AG10803 (cell line): ENCODE results near the gene PSME4.
A peak's percentile ranks its signal among the peaks of the same experiment; 100 is the strongest.

Experiments used
- DNase-seq: peaks from one replicate; pipeline ENCODE4 v3.0.0; 2010; ENCODE audit warnings: low read depth
- H3K4me3 ChIP-seq: 2 replicates; pipeline ENCODE4 v1.5.1; 2011; ENCODE audit warnings: mild to moderate bottlenecking, low read length, control low read depth
- TF ChIP-seq, protein P1 (sequence below): conservative IDR thresholded peaks from 2 replicates; pipeline ENCODE4 v1.5.1; 2011; ENCODE audit warnings: mild to moderate bottlenecking, low read length, control low read depth, inconsistent platforms

PSME4 gene

DNA sequence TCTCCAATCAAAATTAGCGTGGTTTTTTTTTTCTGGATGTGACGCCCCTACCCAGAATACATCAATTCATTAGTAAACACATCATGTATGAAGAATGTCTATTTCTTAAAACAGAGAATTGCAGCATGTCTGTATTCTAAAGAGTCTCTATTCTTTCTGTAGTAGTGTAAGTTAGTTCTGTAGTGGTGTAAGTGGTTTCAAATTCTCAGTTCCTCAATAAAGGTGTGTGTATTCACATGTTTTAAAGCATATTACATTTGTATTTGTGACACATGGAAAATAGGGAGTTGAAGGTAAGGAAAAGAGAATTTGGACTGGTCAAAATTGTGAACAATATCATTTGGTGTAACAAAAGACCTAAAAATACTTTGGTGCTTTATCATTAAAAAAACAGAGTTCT is 103.0 kb downstream of the PSME4 start:
- DNase-seq = no peak
- no peak overlapping the region for H3K4me3 ChIP-seq
- TF ChIP-seq, protein P1, sequence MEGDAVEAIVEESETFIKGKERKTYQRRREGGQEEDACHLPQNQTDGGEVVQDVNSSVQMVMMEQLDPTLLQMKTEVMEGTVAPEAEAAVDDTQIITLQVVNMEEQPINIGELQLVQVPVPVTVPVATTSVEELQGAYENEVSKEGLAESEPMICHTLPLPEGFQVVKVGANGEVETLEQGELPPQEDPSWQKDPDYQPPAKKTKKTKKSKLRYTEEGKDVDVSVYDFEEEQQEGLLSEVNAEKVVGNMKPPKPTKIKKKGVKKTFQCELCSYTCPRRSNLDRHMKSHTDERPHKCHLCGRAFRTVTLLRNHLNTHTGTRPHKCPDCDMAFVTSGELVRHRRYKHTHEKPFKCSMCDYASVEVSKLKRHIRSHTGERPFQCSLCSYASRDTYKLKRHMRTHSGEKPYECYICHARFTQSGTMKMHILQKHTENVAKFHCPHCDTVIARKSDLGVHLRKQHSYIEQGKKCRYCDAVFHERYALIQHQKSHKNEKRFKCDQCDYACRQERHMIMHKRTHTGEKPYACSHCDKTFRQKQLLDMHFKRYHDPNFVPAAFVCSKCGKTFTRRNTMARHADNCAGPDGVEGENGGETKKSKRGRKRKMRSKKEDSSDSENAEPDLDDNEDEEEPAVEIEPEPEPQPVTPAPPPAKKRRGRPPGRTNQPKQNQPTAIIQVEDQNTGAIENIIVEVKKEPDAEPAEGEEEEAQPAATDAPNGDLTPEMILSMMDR = no peak

DNA sequence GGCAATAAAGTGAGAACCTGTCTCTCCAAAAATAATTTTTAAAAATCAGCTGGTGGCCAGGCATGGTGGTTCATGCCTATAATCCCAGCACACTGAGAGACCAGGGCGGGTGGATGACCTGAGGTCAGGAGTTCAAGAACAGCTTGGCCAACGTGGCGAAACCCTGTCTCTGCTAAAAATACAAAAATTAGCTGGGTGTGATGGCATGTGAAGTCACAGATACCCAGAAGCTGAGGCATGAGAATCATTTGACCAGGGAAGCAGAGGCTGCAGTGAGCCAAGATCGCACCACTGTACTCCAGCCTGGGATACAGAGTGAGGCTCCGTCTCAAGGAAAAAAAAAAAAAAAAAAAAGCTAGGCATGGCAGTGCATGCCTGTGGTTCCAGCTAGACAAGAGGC is 103.6 kb downstream of the PSME4 start:
- no peak for DNase-seq
- H3K4me3 ChIP-seq = no peak overlapping the region
- TF ChIP-seq, protein P1 = no peak

DNA sequence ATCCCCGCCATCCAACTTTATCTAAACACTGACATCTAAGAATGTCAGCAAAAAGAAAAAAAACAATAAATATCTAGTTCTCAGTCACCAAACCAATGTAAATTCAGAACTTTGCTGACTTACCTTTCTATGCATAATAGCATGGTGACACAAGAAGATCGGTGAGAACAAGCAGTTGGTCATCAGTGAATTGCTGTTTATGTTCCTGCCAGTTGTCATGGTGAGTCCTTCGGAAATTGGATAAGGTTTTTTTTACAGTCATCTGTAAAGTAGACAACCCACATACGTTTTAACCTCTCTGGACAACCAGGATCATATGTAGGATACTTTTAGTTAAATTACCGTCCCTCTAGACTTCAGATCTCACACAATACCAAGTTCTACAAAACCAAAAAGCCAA is 104.8 kb downstream of the PSME4 start:
- no peak overlapping the region for H3K4me3 ChIP-seq
- no peak for DNase-seq
- TF ChIP-seq, protein P1 = no peak

DNA sequence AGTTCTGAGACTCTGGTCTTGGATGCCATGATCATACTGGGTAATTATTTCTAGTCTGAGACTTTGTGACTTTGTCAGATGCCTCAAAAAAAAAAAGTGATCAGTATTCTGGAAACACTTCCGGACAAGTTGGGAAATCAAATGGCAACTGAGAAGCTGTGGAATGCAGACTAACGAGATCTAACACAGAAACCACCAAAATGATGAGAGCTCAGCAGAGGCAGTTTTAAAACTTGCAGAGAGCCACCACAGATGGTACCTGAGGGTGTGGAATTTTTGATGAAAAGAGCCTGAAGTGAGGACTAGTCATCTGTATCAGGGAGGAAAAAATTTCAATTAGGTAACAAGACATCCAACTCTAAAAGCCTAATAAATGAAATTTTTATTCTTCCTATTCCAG is 105.5 kb downstream of the PSME4 start:
- no peak overlapping the region for H3K4me3 ChIP-seq
- peak; percentile 53 for DNase-seq
- TF ChIP-seq, protein P1 = no peak

DNA sequence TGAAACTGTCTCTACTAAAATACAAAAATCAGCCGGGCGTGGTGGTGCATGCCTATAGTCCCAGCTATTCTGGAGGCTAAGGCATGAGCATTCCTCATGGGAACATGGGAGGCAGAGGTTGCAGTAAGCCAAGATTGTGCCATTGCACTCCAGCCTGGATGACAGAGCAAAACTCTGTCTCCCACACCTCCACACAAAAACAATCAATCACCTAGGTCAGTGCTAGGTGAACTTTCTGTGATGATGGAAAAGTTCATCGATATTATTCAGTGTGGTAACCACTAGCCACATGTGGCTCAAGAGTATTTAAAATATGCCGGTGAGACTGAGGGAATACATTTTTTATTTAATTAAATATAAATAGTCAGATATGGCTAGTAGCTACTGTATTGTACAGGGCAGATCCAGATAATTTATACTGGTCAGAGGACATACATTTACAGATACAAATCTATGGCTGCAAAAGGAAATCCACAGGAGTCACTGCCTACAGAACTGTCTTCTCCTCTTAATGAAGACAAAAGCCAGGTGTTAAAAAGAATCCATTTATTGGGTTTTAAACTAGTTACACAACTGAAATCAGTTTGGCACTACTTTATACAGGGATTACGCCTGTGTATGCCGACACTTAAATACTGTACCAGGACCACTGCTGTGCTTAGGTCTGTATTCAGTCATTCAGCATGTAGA is 107.1 kb downstream of the PSME4 start:
- peak; percentile 6 for DNase-seq
- TF ChIP-seq, protein P1 = no peak

DNA sequence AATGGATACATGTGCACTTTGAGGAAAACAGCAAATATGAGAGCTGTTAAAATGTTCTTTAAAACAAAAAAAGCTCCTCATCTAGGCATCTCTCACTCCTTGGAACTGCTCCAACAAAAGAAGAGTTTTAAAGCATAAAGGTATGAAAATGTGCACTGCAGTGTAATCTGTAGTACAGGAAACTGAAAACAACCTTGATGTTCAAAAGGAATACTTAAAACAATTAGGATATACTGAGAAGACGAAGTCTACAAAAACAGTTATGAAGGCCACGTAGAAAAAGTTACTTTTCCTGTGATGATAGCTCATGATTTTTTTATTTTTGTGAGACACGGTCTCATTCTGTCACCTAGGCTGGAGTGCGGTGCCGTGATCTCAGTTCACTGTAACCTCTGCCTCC is 109.0 kb downstream of the PSME4 start:
- TF ChIP-seq, protein P1 = no peak
- DNase-seq = no peak
- H3K4me3 ChIP-seq = no peak overlapping the region

More for the DNA sequence above, 107.1 kb downstream of the PSME4 start:
- H3K4me3 ChIP-seq = no peak overlapping the region

DNA sequence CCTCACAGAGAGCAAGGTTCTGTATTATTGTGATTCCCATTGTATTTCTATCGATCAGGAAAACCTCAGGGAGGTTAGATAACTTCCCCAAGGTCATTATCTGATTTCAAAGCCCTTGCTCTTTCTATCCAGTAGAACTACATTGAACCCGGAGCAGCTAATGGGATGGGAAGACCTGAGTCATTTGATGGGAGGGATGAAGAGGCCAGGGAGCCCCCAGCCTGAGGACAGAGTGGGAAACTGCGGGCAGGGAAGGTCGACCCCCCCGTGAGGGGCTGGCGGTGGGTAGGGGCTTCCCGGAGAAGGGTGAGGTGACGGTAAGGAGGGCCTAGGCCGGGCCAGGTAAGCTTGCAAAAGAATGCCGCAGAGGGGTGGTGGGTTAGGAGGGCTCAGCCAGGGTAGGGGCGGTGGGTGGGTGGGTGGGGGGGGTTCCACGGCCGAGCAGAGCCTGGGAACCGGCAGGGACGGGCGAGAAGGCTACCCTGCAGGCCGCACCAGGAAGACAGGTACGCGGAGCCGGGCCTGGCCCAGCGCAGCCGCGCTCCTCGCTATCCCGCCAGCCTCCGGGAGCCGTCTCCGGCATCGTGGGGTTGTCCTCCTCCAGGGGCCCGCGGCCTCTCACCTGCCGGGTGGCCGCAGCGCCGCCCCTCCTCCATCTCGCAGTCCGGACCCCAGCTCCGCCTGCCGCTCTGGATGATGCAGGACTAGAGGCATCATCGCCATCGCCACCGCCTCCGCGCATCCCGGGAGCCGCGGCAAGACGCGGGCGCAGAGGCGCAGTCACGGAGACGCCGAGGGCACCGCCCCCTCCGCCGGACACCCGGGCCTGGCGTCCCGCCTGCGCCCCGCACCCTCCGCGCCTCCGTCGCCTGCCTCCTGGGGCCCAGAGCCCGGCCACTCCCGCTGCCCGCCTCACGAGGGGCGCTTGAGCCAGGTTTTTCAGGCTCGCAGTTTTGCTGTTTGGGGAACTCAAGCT is 111.3 kb downstream of the PSME4 start, which contains the start of gene GPR75:
Gene GPR75, minus strand, starts transcription at position 762 of the 976 bp plus-strand sequence. CDS start 5,211 bp downstream, outside the sequence.
- TF ChIP-seq, protein P1 = no peak
- peak; percentile 16 for DNase-seq
- peak within 1 kb of the TSS; percentile 47 for H3K4me3 ChIP-seq
